HAP-1 (cell line): ENCODE results near the gene UPK3A.
"Not testable (repeated sequence)": the region's sequence is repeated elsewhere in the genome, so short reads cannot be mapped to it uniquely, and the experiment has no call there.

ENCODE experiments used
- DNase-seq, 2 experiments: peaks; one replicate each; pipeline ENCODE4 v3.0.0-alpha.2; 2016 to 2020; ENCODE audit warnings: low spot score in 2 of 2
- H3K27me3 ChIP-seq: fragments of 250-450 bp; sonication (Bioruptor Pico); 2 replicates; pipeline ENCODE4 v1.5.1; 2020; ENCODE audit warnings: low read depth, mild to moderate bottlenecking, moderate library complexity
- H3K36me3 ChIP-seq: fragments of 250-450 bp; sonication (Bioruptor Pico); replicated peaks from 2 replicates; pipeline ENCODE4 v1.5.1; 2020; ENCODE audit warnings: mild to moderate bottlenecking
- H3K4me1 ChIP-seq: fragments of 250-450 bp; sonication (Bioruptor Pico); 2 replicates; pipeline ENCODE4 v1.5.1; 2020; ENCODE audit warnings: mild to moderate bottlenecking
- H3K4me3 ChIP-seq: fragments of 250-450 bp; sonication (Bioruptor Pico); 2 replicates; pipeline ENCODE4 v1.5.1; 2020; ENCODE audit warnings: mild to moderate bottlenecking, moderate library complexity
- H3K9me3 ChIP-seq: fragments of 250-450 bp; sonication (Bioruptor Pico); 2 replicates; pipeline ENCODE4 v1.5.1; 2020; ENCODE audit warnings: mild to moderate bottlenecking, moderate library complexity
- in situ Hi-C: fragments of 300-500 bp; cut with MboI; formaldehyde crosslinking; loops from 3 replicates; pipeline ENCODE4 v1.14.3; 2020; ENCODE audit warnings: low sequenced_read_pairs, inconsistent platforms, mixed read lengths

Gene UPK3A

DNA sequence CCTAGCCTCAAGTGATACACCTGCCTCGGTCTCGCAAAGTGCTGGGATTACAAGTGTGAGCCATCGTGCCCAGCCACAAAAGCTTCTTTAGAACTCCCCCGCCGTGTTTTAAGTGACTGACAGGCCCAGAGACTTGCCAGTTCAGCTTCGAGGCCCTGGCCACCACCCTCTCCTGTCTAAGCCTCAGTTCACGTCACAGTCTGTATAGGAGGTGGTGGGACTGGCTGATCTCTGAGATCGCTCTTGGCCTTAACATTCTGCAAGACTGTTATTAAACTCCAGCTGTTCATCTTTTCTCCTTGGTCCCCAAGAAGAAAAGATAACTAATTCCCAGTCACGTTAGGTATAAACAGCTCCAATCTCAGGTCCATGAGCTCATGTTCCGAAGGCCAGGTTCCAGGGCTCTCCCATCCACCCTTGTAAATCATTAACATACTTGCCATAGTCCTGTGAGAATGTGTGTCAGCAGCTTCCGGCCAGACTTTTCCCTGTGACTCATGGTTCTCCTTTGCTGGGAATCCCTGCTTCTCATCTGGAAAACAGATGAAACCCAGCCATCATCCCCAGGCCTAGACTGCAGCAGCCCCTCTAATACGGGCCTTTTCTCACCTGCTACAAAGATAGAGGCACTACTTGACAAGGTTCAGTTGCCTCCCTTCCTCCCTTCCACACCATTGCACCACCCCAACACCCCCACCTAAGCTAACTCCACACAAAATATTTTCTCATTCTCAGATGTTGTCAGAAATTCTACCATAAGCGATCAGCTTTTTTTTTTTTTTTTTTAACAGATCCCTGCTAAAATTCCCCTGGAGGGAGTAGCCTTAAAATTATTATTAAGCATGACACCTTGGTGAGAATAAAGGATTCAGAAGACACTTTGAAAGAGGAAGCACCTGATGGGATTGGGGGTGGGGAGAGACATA is 38.4 kb upstream of the UPK3A start:
- H3K27me3 ChIP-seq = no peaks in the 10 kb centered on the region
- DNase-seq = no peak
- H3K9me3 ChIP-seq = no peaks in the 10 kb centered on the region
- in situ Hi-C loops = no loop called here
- no peaks in the 10 kb centered on the region for H3K36me3 ChIP-seq
- H3K4me1 ChIP-seq = peaks cover under 1% of the 10 kb centered on the region; the same call in 1 of the 2 replicates
- H3K4me3 ChIP-seq = no peak overlapping the region

DNA sequence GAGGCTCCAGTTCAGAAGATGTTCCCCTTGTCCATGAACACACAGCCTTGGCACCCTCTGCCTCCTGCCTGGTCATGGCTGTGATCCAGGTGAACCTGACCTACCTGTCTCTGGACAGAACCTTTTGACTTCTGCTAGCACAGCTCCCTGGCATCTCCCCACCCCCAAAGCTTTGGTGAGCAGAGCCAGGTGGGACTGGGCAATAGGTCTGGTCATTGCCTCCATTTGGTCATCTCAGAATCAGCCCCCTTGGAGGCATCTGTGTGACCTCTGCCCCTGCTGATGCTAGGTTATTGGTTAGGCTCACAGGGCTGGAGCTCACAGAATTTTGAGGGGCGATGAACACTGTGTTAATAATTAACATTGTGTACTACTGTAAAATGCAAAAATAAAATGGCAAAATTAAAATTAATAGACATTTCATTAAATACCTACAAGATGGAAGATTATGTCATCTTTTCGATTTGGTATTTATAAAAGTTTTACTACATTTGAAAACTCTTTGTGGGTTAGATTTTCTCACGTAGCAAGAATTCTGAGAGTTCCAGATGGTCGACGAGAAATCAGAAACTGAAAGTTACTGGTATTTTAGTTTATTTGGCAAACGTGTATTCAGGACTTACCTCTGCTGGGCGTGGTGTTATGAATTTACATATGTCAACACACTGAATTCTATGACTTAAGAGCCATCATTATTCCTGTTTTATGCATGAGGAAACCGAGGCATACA is 35.8 kb upstream of the UPK3A start:
- no peaks in the 10 kb centered on the region for H3K36me3 ChIP-seq
- DNase-seq = no peak
- no peaks in the 10 kb centered on the region for H3K4me1 ChIP-seq
- H3K27me3 ChIP-seq = no peaks in the 10 kb centered on the region
- in situ Hi-C loops = no loop called here
- H3K4me3 ChIP-seq = no peak overlapping the region
- H3K9me3 ChIP-seq = no peaks in the 10 kb centered on the region

DNA sequence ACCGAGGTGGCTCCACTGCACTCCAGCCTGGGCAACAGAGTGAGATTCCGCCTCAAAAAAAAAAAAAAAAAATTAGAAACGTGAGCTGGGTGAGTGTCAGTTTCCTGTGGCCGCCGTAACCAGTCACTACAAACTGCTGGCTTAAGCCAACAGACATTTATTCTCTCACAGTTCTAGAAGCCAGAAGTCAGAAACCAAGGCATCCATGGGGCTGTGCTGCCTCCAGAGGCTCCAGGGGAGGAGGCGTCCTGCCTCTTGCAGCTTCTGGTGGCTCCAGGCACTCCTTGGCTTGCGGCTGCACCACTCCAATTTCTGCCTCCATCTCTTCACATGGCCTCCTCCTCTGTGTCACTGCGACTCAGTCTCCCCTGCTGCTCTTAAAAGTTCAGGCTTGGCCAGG is 32.9 kb upstream of the UPK3A start:
- Histone ChIP-seq H3K4me3 (no peak overlapping the region), H3K9me3 (no peaks in the 10 kb centered on the region), H3K4me1 (no peaks in the 10 kb centered on the region), H3K27me3 (no peaks in the 10 kb centered on the region), H3K36me3 (no peaks in the 10 kb centered on the region)
- no peak for DNase-seq
- in situ Hi-C loops = no loop called here

DNA sequence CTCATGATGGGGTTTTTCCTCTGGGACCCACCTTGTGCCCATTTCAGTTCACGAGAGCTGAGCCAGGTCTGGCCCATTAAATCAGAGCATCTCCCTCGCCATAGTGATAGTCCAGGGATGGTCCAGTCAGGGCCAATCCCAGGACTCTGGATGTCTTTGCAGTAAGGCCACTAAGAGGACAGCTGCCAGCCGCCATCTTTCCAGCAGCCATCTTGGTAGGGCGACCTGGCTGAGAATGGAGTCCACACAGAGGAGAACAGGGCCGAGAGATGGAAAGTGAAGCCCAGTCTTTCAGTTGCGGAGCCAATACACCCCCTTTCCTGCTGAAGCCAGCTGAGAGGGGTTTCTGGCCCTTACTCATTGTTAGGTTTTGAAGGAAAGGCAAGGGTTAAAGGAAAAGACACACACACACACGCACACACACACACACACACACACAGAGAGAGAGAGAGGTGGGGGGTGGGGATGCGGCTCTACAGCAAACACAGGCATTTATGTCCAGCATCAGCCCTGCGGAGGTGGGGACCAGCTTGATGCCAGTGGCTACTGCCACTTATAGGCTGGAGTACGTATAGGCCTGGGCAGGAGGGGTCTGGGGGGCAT is 31.6 kb upstream of the UPK3A start:
- H3K4me1 ChIP-seq = no peaks in the 10 kb centered on the region
- in situ Hi-C loops = no loop called here
- H3K27me3 ChIP-seq = no peaks in the 10 kb centered on the region
- H3K36me3 ChIP-seq = no peaks in the 10 kb centered on the region
- H3K4me3 ChIP-seq = no peak overlapping the region
- no peaks in the 10 kb centered on the region for H3K9me3 ChIP-seq
- DNase-seq = no peak

DNA sequence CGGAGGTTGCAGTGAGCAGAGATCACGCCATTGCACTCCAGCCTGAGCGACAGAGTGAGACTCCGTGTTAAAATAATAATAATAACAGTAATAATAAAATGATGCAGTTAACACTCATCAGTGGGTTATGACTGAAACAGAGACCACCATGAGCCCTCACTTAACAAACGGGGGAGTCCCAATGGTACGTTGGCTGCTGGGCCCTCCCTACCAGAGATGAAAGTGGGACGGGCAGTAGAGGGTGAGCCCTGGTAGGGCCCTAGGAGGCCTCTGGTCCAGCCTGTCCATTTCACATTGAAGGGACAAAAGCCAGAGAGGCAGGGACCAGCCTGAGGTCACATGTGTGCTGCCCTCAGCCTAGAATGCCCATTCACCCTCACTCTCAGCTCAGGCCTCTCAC is 30.4 kb upstream of the UPK3A start:
- in situ Hi-C loops = no loop called here
- DNase-seq = no peak
- Histone ChIP-seq H3K4me1 (no peaks in the 10 kb centered on the region), H3K9me3 (no peaks in the 10 kb centered on the region), H3K4me3 (no peak overlapping the region), H3K27me3 (no peaks in the 10 kb centered on the region), H3K36me3 (no peaks in the 10 kb centered on the region)

DNA sequence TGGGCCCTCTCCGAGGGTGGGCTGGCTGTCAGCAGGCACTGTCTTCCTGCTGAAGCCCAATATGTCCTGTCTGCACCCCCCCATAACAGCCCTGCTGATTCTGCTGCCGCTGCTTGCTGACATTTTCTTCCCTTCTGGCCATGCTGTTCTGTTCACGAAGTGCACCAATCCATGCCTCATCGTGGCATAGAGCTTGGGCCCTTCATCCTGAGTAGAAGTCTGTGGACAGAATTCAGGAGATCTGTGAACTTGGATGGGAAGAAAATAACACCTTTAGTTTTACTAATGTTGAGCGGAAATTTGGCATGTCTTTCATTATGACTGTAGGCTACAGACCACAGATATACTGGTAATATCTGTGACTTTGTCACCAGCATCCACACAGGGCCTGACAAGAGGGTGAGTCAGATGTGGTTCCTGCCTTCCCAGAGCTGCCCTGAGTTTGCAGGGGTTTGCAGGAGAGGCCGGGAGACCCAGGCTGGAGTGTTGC is 29.9 kb upstream of the UPK3A start:
- no peaks in the 10 kb centered on the region for H3K9me3 ChIP-seq
- DNase-seq = no peak
- no peaks in the 10 kb centered on the region for H3K36me3 ChIP-seq
- H3K4me1 ChIP-seq = no peaks in the 10 kb centered on the region
- no peaks in the 10 kb centered on the region for H3K27me3 ChIP-seq
- H3K4me3 ChIP-seq = no peak overlapping the region
- in situ Hi-C loops = no loop called here

DNA sequence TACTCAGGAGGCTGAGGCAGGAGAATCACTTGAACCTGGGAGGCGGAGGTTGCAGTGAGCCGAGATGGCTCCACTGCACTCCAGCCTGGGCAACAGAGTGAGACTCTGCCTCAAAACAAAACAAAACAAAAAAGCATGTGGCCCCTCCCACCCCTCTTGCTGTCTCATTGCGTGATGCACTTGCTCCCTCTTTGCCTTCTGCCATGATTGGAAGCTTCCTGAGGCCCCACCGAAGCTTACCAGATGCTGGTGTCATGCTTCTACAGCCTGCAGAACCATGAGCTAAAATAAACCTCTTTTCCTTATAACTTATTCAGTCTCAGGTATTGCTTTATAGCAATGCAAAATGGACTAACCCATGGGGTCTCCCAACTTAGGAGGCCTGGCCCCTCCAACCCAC is 26.8 kb upstream of the UPK3A start:
- H3K27me3 ChIP-seq, DNase-seq, H3K4me3 ChIP-seq, H3K4me1 ChIP-seq, H3K36me3 ChIP-seq, H3K9me3 ChIP-seq, in situ Hi-C loops: not testable (repeated sequence)

DNA sequence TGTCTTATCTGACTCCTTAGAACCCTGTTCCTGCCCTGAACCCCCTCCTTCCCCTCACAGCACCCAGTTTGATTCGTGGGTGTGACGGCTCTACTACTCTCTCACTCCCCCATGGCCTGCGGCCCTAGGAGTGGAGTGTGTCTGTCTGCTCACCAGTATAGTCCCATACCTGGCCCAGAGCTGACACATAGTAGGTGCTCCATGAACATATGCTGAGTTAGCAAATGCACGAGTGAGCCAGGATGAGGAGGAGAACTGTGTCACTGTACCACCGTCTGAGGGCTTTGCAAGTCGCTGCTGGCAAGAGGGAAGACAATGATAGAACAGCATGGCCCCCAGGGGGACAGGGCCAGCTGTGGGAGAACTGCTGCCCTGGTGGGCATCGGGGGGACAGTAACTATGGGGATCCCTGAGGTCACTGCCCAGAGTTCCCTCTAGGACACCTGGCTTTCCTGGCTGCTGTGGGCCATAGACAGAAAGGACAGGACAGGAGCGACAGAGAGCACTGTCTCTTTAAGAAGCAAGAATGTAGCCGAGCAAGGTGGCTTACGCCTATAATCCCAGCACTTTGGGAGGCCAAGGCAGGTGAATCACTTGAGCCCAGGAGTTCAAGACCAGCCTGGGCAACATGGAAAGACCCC is 24.9 kb upstream of the UPK3A start:
- Histone ChIP-seq H3K9me3 (no peaks in the 10 kb centered on the region), H3K4me3 (no peak overlapping the region), H3K27me3 (no peaks in the 10 kb centered on the region), H3K4me1 (no peaks in the 10 kb centered on the region), H3K36me3 (no peaks in the 10 kb centered on the region)
- DNase-seq = no peak
- in situ Hi-C loops = loop anchor here (10.0 kb wide), 1 partner anchor 705 kb away; no protein-coding TSS in a partner anchor

DNA sequence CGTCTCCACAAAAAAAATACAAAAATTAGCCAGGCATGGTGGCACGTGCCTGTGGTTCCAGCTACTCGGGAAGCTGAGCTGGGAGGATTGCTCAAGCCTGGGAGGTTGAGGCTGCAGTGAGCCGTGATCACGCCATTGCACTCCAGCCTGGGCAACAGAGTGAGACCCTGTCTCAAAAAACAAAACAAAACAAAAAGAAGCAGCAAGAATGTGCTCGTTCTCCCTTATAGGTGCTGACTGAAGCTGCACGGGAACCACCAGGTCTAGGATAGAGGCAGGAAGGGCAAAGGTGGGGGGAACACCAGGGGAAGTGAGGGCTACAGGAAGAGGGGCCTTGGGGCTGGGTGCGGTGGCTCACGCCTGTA is 24.4 kb upstream of the UPK3A start:
- not testable (repeated sequence) for H3K36me3 ChIP-seq, H3K9me3 ChIP-seq, H3K27me3 ChIP-seq, H3K4me1 ChIP-seq, H3K4me3 ChIP-seq, DNase-seq
- in situ Hi-C loops = loop anchor here (10.0 kb wide), 1 partner anchor 704 kb away; no protein-coding TSS in a partner anchor

DNA sequence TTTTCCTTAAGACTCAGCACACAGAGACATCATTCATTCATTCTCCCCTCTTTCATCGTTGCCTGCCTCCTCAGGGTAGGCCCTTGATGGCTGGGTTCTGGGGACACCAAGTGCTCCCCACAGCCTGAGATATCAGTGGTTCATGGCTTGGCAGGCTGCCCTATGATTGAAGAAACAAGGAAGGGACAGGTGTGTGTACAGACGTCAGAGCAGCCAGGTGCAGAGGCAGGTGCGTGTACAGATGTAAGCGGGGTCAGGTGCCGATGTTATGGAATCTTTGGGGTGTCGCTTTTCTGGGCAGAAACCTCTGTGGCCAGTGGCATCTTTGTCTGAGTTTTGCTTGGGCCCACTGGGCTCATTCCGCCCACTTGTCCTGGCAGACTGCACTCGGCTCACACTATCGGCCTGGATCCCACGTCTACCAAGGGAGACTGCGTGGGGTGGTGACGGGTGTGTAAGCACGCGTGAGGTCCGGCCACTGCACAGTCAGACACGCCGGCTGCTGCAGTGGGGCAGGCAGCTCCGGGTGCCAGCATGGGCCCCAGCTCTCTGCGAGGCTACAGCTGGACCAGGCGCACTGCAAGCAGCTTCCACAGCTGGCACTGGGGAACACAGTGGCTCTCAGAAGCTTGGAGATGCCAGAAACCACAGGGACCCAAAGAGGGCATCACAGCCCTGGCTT is 23.2 kb upstream of the UPK3A start:
- in situ Hi-C loops = loop anchor here (10.0 kb wide), 1 partner anchor 703 kb away; no protein-coding TSS in a partner anchor
- Histone ChIP-seq H3K27me3 (no peaks in the 10 kb centered on the region), H3K36me3 (no peaks in the 10 kb centered on the region), H3K4me3 (no peak overlapping the region), H3K9me3 (no peaks in the 10 kb centered on the region), H3K4me1 (no peaks in the 10 kb centered on the region)
- no peak for DNase-seq

DNA sequence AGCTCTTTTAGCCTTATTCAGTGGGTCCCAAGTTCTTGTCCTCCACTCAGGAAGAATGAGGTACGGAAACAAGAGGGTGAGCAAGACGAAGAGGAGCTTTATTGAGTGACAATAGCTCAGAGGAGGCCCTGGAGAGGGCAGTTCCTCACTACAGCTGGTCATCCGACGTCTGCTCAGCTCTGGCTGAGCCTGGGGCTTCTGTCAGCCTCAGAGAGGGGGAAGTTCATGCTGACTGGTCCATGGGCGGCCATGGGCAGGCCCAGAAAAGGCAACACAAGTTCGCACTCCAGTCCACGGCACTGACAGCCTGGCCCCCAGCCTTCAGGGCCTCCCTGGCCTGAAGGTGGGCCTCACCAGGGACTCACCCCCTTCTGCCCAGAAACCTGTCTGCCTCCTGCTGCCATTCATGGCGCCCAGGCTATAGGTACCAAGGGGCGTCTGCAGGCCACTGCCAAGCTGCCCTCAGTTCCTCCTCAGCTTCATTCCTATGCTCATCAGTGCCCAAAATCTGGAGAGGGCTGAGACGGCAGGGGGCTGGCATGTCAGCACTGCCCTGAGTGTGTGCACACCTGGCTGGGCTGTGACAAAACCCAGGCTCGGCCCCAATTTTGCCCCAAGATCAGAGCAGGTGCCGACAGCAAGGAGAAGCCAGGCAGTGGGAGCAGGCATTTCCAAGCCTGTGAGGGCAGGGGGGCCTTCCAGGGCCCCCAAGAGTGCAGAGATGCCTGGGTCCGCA is 22.4 kb upstream of the UPK3A start:
- no peak for DNase-seq
- Histone ChIP-seq H3K9me3 (no peaks in the 10 kb centered on the region), H3K27me3 (no peaks in the 10 kb centered on the region), H3K4me3 (no peak overlapping the region), H3K4me1 (no peaks in the 10 kb centered on the region), H3K36me3 (no peaks in the 10 kb centered on the region)
- in situ Hi-C loops = loop anchor here (10.0 kb wide), 1 partner anchor 702 kb away; no protein-coding TSS in a partner anchor

DNA sequence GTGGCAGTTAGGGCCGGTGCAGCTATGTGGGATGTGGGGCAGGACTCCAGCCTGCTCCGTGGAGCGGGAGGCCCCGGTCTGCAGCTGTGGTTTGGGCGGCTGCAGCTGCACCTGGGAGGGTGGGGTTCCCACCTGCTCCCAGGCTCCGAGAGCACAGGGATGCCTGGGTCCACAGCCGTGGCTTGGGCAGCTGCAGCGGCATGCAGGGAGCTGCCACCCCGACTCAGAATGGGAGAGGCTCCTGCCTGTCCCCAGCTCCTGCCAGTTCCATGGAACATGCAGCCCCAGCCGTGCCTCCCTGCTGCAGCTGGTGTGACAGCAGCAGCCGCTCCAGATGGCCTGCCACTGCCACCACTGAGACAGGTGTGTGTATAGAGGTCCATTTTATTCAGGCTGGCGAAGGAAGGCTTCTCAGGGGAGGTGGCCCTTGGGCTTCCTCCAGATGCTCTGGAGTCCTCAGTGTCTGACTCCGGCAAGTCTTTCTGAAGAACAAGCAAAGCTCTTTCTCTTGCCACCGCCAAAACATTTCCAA is 21.8 kb upstream of the UPK3A start:
- Histone ChIP-seq H3K4me3 (no peak overlapping the region), H3K36me3 (no peaks in the 10 kb centered on the region), H3K27me3 (no peaks in the 10 kb centered on the region), H3K4me1 (no peaks in the 10 kb centered on the region), H3K9me3 (no peaks in the 10 kb centered on the region)
- DNase-seq = no peak
- in situ Hi-C loops = loop anchor here (10.0 kb wide), 1 partner anchor 702 kb away; no protein-coding TSS in a partner anchor
